ENCODE results near the gene NPPC. TPM values are rescaled to one million over a fixed set of nuclear protein-coding genes. Genes with fewer than 3 reads are reported as not detected.

Gene NPPC
- total RNA-seq, 1 donor from 2014 or later = 5.7 TPM

- Histone ChIP-seq H3K9ac (ENCODE audit: low read depth in 1 of 3, low read length in 3 of 3) (no peak overlapping the region), H3K27me3 (ENCODE audit: control insufficient read depth in 3 of 3, insufficient read depth in 3 of 3, low read length in 3 of 3) (peaks cover 13 to 20% (median 15%) of the 10 kb centered on the region in 3 donors), H3K9me3 (ENCODE audit: control insufficient read depth in 3 of 3, low read length in 3 of 3) (no peaks in the 10 kb centered on the region), H3K4me1 (ENCODE audit: control insufficient read depth in 3 of 3, insufficient read depth in 3 of 3, low read length in 3 of 3) (no peaks in the 10 kb centered on the region), H3K36me3 (ENCODE audit: control insufficient read depth in 3 of 3, insufficient read depth in 3 of 3, low read length in 3 of 3) (no peaks in the 10 kb centered on the region), H3K27ac (ENCODE audit: low read depth, low read length) (no peak overlapping the region), H3K4me3 (ENCODE audit: low read length in 3 of 3) (no peak overlapping the region)
Measured at GRCh38 chr2:231879216-231879615, 47.0 kb downstream of the NPPC start.

- H3K27me3 ChIP-seq (ENCODE audit: control insufficient read depth in 3 of 3, insufficient read depth in 3 of 3, low read length in 3 of 3) = peaks cover 6 to 19% (median 9%) of the 10 kb centered on the region in 3 donors
Measured at GRCh38 chr2:231877533-231878456, 48.4 kb downstream of the NPPC start.

GRCh38 chr2:231874944-231875343, 51.3 kb downstream of the NPPC start:
- peaks cover 0 to 13% (median 9%) of the 10 kb centered on the region in 3 donors for H3K27me3 ChIP-seq (ENCODE audit: control insufficient read depth in 3 of 3, insufficient read depth in 3 of 3, low read length in 3 of 3)
- H3K9ac ChIP-seq (ENCODE audit: low read depth in 1 of 3, low read length in 3 of 3) = no peak overlapping the region
- no peak overlapping the region for H3K27ac ChIP-seq (ENCODE audit: low read depth, low read length)
- H3K4me3 ChIP-seq (ENCODE audit: low read length in 3 of 3) = no peak overlapping the region
- no peaks in the 10 kb centered on the region for H3K36me3 ChIP-seq (ENCODE audit: control insufficient read depth in 3 of 3, insufficient read depth in 3 of 3, low read length in 3 of 3)
- no peaks in the 10 kb centered on the region for H3K9me3 ChIP-seq (ENCODE audit: control insufficient read depth in 3 of 3, low read length in 3 of 3)
- H3K4me1 ChIP-seq (ENCODE audit: control insufficient read depth in 3 of 3, insufficient read depth in 3 of 3, low read length in 3 of 3) = no peaks in the 10 kb centered on the region

More at GRCh38 chr2:231877533-231878456, 48.4 kb downstream of the NPPC start:
- no peak overlapping the region for H3K9ac ChIP-seq (ENCODE audit: low read depth in 1 of 3, low read length in 3 of 3)
- no peak overlapping the region for H3K27ac ChIP-seq (ENCODE audit: low read depth, low read length)
- no peaks in the 10 kb centered on the region for H3K4me1 ChIP-seq (ENCODE audit: control insufficient read depth in 3 of 3, insufficient read depth in 3 of 3, low read length in 3 of 3)
- H3K4me3 ChIP-seq (ENCODE audit: low read length in 3 of 3) = no peak overlapping the region
- no peaks in the 10 kb centered on the region for H3K9me3 ChIP-seq (ENCODE audit: control insufficient read depth in 3 of 3, low read length in 3 of 3)
- H3K36me3 ChIP-seq (ENCODE audit: control insufficient read depth in 3 of 3, insufficient read depth in 3 of 3, low read length in 3 of 3) = no peaks in the 10 kb centered on the region

Small RNAs within 50 kb of the gene (small RNA-seq; reads per million reads assigned to genes)
- not detected for gene MIR1471

Other genes starting within 250 kb of the NPPC start
- 422 TPM for gene PTMA, start 217.9 kb downstream of the NPPC start, total RNA-seq
- gene PDE6D, start 145.1 kb downstream of the NPPC start, total RNA-seq = 14.1 TPM
- 10.4 TPM for gene COPS7B, start 140.0 kb downstream of the NPPC start, total RNA-seq
- gene DIS3L2, start 35.3 kb upstream of the NPPC start, total RNA-seq = 24.0 TPM

Measured in skeletal muscle tissue (tissue), 5 donors.